CD4-positive, CD25-positive, alpha-beta regulatory T cell (primary cell): ENCODE measurements around the gene YEATS4. TPM values are rescaled to one million over a fixed set of nuclear protein-coding genes. Genes with fewer than 3 reads are reported as not detected.

ENCODE experiments used
- ATAC-seq, 2 donors: fragments of 150-1000 bp; cut with Tn5 transposase; one replicate each; pipeline ENCODE4 v1.10.0; 2021; ENCODE audit warnings: low read depth in 2 of 2, moderate number of reproducible peaks in 2 of 2, moderate library complexity in 1 of 2
- DNase-seq, 3 donors: peaks; one replicate each; pipeline versions ENCODE4 v3.0.0 to v3.0.0-alpha.2; 2012 to 2022; ENCODE audit warnings: mixed read lengths in 1 of 3
- H3K27ac ChIP-seq: one replicate; pipeline ENCODE4 v1.7.0; 2013; ENCODE audit warnings: mild to moderate bottlenecking, low read length; ENCODE audit not compliant: insufficient read depth, poor library complexity, severe bottlenecking
- H3K27me3 ChIP-seq: one replicate; pipeline ENCODE4 v1.7.0; 2013; ENCODE audit warnings: low read length; ENCODE audit not compliant: control insufficient read depth, insufficient read depth
- H3K36me3 ChIP-seq: one replicate; pipeline ENCODE4 v1.7.0; 2013; ENCODE audit warnings: mild to moderate bottlenecking, low read length, moderate library complexity; ENCODE audit not compliant: control insufficient read depth, insufficient read depth
- H3K4me1 ChIP-seq: 2 replicates; pipeline ENCODE4 v1.7.0; 2013; ENCODE audit warnings: mild to moderate bottlenecking, low read length; ENCODE audit not compliant: insufficient read depth, control insufficient read depth, poor library complexity, severe bottlenecking
- H3K4me3 ChIP-seq: one replicate; pipeline ENCODE4 v1.7.0; 2013; ENCODE audit warnings: low read depth, mild to moderate bottlenecking, low read length, moderate library complexity
- H3K9me3 ChIP-seq, 2 experiments: 1 replicate in 1 of 2; 2 replicates in 1 of 2; pipeline ENCODE4 v1.7.0; 2013; ENCODE audit warnings: low read length in 2 of 2, mild to moderate bottlenecking in 1 of 2, moderate library complexity in 1 of 2; ENCODE audit not compliant: control insufficient read depth in 2 of 2
- H3K27ac Mint-ChIP-seq, 3 donors: one replicate each; pipeline ENCODE4 v1.8.0; 2020 to 2022; ENCODE audit warnings: mild to moderate bottlenecking in 3 of 3, mixed read lengths in 3 of 3, moderate library complexity in 2 of 3
- H3K27me3 Mint-ChIP-seq: one replicate; pipeline ENCODE4 v1.8.0; 2022; ENCODE audit warnings: mild to moderate bottlenecking, mixed read lengths
- H3K36me3 Mint-ChIP-seq: one replicate; pipeline ENCODE4 v1.8.0; 2020; ENCODE audit warnings: mixed read lengths
- H3K4me1 Mint-ChIP-seq, 4 donors: one replicate each; pipeline ENCODE4 v1.8.0; 2020 to 2022; ENCODE audit warnings: mixed read lengths in 4 of 4, mild to moderate bottlenecking in 1 of 4
- H3K4me3 Mint-ChIP-seq, 4 donors: one replicate each; pipeline ENCODE4 v1.8.0; 2020 to 2022; ENCODE audit warnings: mild to moderate bottlenecking in 4 of 4, mixed read lengths in 4 of 4, moderate library complexity in 3 of 4
- H3K9me3 Mint-ChIP-seq, 7 donors: one replicate each; pipeline ENCODE4 v1.8.0; 2020 to 2022; ENCODE audit warnings: mixed read lengths in 7 of 7, mild to moderate bottlenecking in 3 of 7, moderate library complexity in 2 of 7
- polyA plus RNA-seq, 4 donors: library from polyadenylated mRNA; unstranded; fragments of 300-500 nt; fragmentation: Illumina TruSeq; gene quantifications; one replicate each; pipeline ENCODE4 v1.2.3, GENCODE V29; 2021
- total RNA-seq: library from RNA; stranded (reverse); gene quantifications from one replicate; pipeline ENCODE4 v1.2.3, GENCODE V29; 2022

Gene YEATS4
- total and polyA plus RNA-seq, 5 donors from 2014 or later = 32.6 to 75.7 (median 52.5) TPM

DNA sequence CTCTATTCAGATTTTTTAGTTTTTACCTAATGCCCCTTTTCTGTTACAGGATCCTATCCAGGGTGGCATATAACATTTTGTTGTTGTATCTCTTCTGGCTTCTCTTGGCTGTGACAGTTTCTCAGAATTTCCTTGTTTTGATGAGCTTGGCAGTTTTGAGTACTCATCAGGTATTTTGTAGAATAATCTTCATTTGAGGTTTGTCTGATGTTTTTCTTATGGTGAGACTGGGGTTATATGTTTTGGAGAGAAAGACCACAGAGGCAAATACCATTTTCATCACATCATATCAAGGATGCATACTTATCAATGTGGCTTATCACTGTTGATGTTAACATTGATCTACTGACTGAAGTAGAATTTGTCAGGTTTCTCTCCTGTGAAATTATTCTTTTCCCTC lies 25.4 kb upstream of the YEATS4 start:
- Mint-ChIP-seq H3K9me3 (no peaks in the 10 kb centered on the region), H3K36me3 (no peaks in the 10 kb centered on the region), H3K4me3 (peak overlapping the region; percentile 12 to 80 (median 72)), H3K27ac (peak overlapping the region; percentile 76 to 96 (median 87)), H3K27me3 (peaks cover 11% of the 10 kb centered on the region), H3K4me1 (peaks cover 21 to 52% (median 40%) of the 10 kb centered on the region in 4 donors)
- no peaks in the 10 kb centered on the region for H3K36me3 ChIP-seq
- H3K27ac ChIP-seq = no peak overlapping the region
- H3K4me3 ChIP-seq = peak overlapping the region; percentile 51
- H3K4me1 ChIP-seq = peaks cover 33% of the 10 kb centered on the region
- H3K9me3 ChIP-seq = no peaks in the 10 kb centered on the region
- DNase-seq = peak in 2 of 3 donors; percentile 20 to 86
- peak; percentile 19 to 37 for ATAC-seq
- no peaks in the 10 kb centered on the region for H3K27me3 ChIP-seq

GRCh38 chr12:69337311-69338090 lies 22.0 kb upstream of the YEATS4 start:
- Mint-ChIP-seq H3K27ac (peak overlapping the region in 1 of 3 donors; percentile 9), H3K36me3 (no peaks in the 10 kb centered on the region), H3K27me3 (peaks cover 13% of the 10 kb centered on the region), H3K9me3 (no peaks in the 10 kb centered on the region), H3K4me3 (no peak overlapping the region), H3K4me1 (peaks cover 11 to 26% (median 21%) of the 10 kb centered on the region in 4 donors)
- Histone ChIP-seq H3K4me3 (no peak overlapping the region), H3K36me3 (no peaks in the 10 kb centered on the region), H3K4me1 (peaks cover 2% of the 10 kb centered on the region), H3K27ac (no peak overlapping the region), H3K27me3 (peaks cover 5% of the 10 kb centered on the region), H3K9me3 (no peaks in the 10 kb centered on the region)
- ATAC-seq = no peak
- DNase-seq = no peak

GRCh38 chr12:69338120-69338859 lies 21.3 kb upstream of the YEATS4 start:
- no peak overlapping the region for H3K27ac Mint-ChIP-seq
- H3K4me3 Mint-ChIP-seq = no peak overlapping the region

GRCh38 chr12:69338936-69339335 lies 20.6 kb upstream of the YEATS4 start:
- peaks cover 10 to 20% (median 12%) of the 10 kb centered on the region in 4 donors for H3K4me1 Mint-ChIP-seq
- H3K27ac Mint-ChIP-seq = peak overlapping the region in 1 of 3 donors; percentile 41
- peaks cover 2% of the 10 kb centered on the region for H3K4me1 ChIP-seq
- no peak overlapping the region for H3K4me3 Mint-ChIP-seq
- peaks cover 9% of the 10 kb centered on the region for H3K27me3 ChIP-seq
- DNase-seq (no peak), ATAC-seq (no peak)
- H3K9me3 Mint-ChIP-seq = no peaks in the 10 kb centered on the region
- H3K27ac ChIP-seq = no peak overlapping the region
- peaks cover 19% of the 10 kb centered on the region for H3K27me3 Mint-ChIP-seq
- no peaks in the 10 kb centered on the region for H3K36me3 ChIP-seq
- no peaks in the 10 kb centered on the region for H3K36me3 Mint-ChIP-seq
- H3K9me3 ChIP-seq = no peaks in the 10 kb centered on the region
- no peak overlapping the region for H3K4me3 ChIP-seq

More at GRCh38 chr12:69338120-69338859, 21.3 kb upstream of the YEATS4 start:
- Mint-ChIP-seq H3K4me1 (peaks cover 11 to 21% (median 15%) of the 10 kb centered on the region in 4 donors), H3K27me3 (peaks cover 17% of the 10 kb centered on the region), H3K36me3 (no peaks in the 10 kb centered on the region), H3K9me3 (no peaks in the 10 kb centered on the region)
- no peak for DNase-seq
- peaks cover 7% of the 10 kb centered on the region for H3K27me3 ChIP-seq
- no peaks in the 10 kb centered on the region for H3K36me3 ChIP-seq
- H3K4me3 ChIP-seq = no peak overlapping the region
- H3K9me3 ChIP-seq = no peaks in the 10 kb centered on the region
- H3K27ac ChIP-seq = no peak overlapping the region
- peaks cover 2% of the 10 kb centered on the region for H3K4me1 ChIP-seq
- ATAC-seq = no peak

- Mint-ChIP-seq H3K27ac (no peak overlapping the region), H3K36me3 (no peaks in the 10 kb centered on the region), H3K4me1 (peaks cover 0 to 10% (median 2%) of the 10 kb centered on the region in 4 donors), H3K27me3 (peaks cover 14% of the 10 kb centered on the region), H3K4me3 (no peak overlapping the region), H3K9me3 (peaks cover 0 to 1% (median 0%) of the 10 kb centered on the region in 7 donors)
- no peak overlapping the region for H3K27ac ChIP-seq
- H3K27me3 ChIP-seq = peaks cover 9% of the 10 kb centered on the region
- no peaks in the 10 kb centered on the region for H3K9me3 ChIP-seq
- no peak for DNase-seq
- ATAC-seq = no peak
- H3K4me3 ChIP-seq = no peak overlapping the region
- H3K36me3 ChIP-seq = no peaks in the 10 kb centered on the region
- no peaks in the 10 kb centered on the region for H3K4me1 ChIP-seq
Observed at GRCh38 chr12:69339999-69340398, 19.5 kb upstream of the YEATS4 start.

DNA sequence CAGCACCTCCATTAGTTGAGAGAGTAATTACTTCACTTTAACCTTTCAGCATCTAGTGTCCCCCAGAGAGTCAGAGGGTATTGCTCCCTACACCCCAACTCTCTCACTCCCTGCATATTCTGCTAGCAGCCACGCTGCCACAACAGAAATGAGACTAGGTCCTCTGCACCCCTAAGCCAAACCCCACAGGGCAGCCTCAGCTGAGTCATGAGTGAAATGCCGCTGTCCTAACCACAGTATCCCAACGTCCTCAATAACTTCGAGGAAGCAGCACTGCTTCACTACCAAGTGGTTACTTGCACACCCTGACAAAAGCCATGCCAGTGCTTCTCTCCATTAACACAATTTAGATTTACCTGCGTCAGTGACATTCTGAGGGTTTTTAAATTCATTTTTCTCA lies 18.2 kb upstream of the YEATS4 start:
- ATAC-seq (no peak), DNase-seq (no peak)
- Mint-ChIP-seq H3K4me1 (peaks cover 0 to 9% (median 0%) of the 10 kb centered on the region in 4 donors), H3K36me3 (no peaks in the 10 kb centered on the region), H3K4me3 (no peak overlapping the region), H3K27me3 (peaks cover 12% of the 10 kb centered on the region), H3K9me3 (peaks cover 0 to 1% (median 0%) of the 10 kb centered on the region in 7 donors), H3K27ac (no peak overlapping the region)
- Histone ChIP-seq H3K4me1 (no peaks in the 10 kb centered on the region), H3K36me3 (no peaks in the 10 kb centered on the region), H3K4me3 (no peak overlapping the region), H3K27me3 (peaks cover 9% of the 10 kb centered on the region), H3K9me3 (no peaks in the 10 kb centered on the region), H3K27ac (no peak overlapping the region)

GRCh38 chr12:69342421-69342820 lies 17.1 kb upstream of the YEATS4 start:
- H3K27me3 Mint-ChIP-seq = peaks cover 12% of the 10 kb centered on the region
- DNase-seq (no peak), ATAC-seq (no peak)
- Histone ChIP-seq H3K27me3 (peaks cover 9% of the 10 kb centered on the region), H3K27ac (no peak overlapping the region), H3K36me3 (no peaks in the 10 kb centered on the region), H3K4me1 (no peaks in the 10 kb centered on the region), H3K4me3 (no peak overlapping the region), H3K9me3 (no peaks in the 10 kb centered on the region)
- peaks cover 0 to 4% (median 0%) of the 10 kb centered on the region in 4 donors for H3K4me1 Mint-ChIP-seq
- no peaks in the 10 kb centered on the region for H3K36me3 Mint-ChIP-seq
- H3K4me3 Mint-ChIP-seq = no peak overlapping the region
- peaks cover 0 to 1% (median 0%) of the 10 kb centered on the region in 7 donors for H3K9me3 Mint-ChIP-seq
- no peak overlapping the region for H3K27ac Mint-ChIP-seq
